Spleen (tissue), 7 donors: ENCODE measurements around the gene RAB35.

Source experiments
- POLR2A ChIP-seq, 3 donors: fragments of 450-650 bp; IDR thresholded peaks; one replicate each; pipeline ENCODE4 v1.5.1; 2017; ENCODE audit warnings: antibody characterized with exemption in 3 of 3, mild to moderate bottlenecking in 1 of 3
- TF ChIP-seq, protein P1 (sequence below), 11 experiments: fragments of 200-600 bp in 7 of 11; fragments of 450-650 bp in 4 of 11; sonication (generic) in 4 of 11; IDR thresholded peaks in 8 of 11; conservative IDR thresholded peaks in 3 of 11; 1 replicate in 7 of 11; 2 replicates in 4 of 11; pipeline versions ENCODE4 v1.4.0 to v1.8.0; 2016 to 2021; ENCODE audit warnings: antibody characterized with exemption in 11 of 11, inconsistent platforms in 4 of 11, mild to moderate bottlenecking in 1 of 11
- donor health status: DM: no; HTN: no; CAD: no; lungs with moderate emphysema.
- donor health status: DM: no; HTN: no; CAD: no.
- donor health status: DM: no; HTN: no; CAD: no.

DNA sequence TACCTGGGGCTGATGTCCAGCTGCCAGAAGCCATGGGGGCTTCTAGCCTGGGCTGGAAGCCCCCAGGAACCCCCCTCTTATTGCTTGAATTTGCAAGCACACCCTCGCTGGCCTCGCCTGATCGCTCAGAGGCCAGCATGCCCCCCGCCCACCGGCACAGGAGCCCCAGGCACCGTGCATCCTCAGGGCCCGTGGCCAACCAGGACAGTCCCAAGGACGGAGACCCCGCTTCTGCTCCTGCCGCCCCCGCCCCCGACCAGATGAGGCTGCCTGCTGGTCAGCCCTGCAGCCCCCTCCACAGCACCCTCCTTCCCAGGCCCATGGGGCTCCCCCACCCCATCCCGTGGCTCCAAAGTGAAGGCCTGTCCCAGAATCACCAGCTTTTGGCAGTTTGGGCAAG lies 21.2 kb downstream of the RAB35 start:
- TF ChIP-seq, protein P1, sequence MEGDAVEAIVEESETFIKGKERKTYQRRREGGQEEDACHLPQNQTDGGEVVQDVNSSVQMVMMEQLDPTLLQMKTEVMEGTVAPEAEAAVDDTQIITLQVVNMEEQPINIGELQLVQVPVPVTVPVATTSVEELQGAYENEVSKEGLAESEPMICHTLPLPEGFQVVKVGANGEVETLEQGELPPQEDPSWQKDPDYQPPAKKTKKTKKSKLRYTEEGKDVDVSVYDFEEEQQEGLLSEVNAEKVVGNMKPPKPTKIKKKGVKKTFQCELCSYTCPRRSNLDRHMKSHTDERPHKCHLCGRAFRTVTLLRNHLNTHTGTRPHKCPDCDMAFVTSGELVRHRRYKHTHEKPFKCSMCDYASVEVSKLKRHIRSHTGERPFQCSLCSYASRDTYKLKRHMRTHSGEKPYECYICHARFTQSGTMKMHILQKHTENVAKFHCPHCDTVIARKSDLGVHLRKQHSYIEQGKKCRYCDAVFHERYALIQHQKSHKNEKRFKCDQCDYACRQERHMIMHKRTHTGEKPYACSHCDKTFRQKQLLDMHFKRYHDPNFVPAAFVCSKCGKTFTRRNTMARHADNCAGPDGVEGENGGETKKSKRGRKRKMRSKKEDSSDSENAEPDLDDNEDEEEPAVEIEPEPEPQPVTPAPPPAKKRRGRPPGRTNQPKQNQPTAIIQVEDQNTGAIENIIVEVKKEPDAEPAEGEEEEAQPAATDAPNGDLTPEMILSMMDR (IDR thresholded peaks at IDR 0.05 in 8 of 11, conservative IDR thresholded peaks at IDR 0.05 in 3 of 11) = no peak
- TF ChIP-seq POLR2A (IDR thresholded peaks at IDR 0.05) = no peak
